Activated T-cell treated with anti-CD3 and anti-CD28 coated beads, Interleukin-2, amount 50 U/mL, for 4 hours (primary cell): ENCODE results near the gene METTL13. TPM values are rescaled to one million over a fixed set of nuclear protein-coding genes. Genes with fewer than 3 reads are reported as not detected.
A peak's percentile ranks its signal among the peaks of the same experiment; 100 is the strongest.

Source experiments
- ATAC-seq, 2 donors: fragments of 200-7000 bp; cut with Tn5 transposase; one replicate each; pipeline ENCODE4 v1.10.0; 2021
- DNase-seq: peaks from one replicate; pipeline ENCODE4 v3.0.0-alpha.2; 2020
- H3K27me3 Mint-ChIP-seq: one replicate; pipeline ENCODE4 v1.8.0; 2021; ENCODE audit warnings: low read depth, mixed read lengths
- H3K36me3 Mint-ChIP-seq: one replicate; pipeline ENCODE4 v1.8.0; 2022; ENCODE audit warnings: mixed read lengths; ENCODE audit not compliant: insufficient read depth
- H3K4me1 Mint-ChIP-seq: one replicate; pipeline ENCODE4 v1.8.0; 2021; ENCODE audit warnings: low read depth, mixed read lengths
- H3K4me3 Mint-ChIP-seq: one replicate; pipeline ENCODE4 v1.8.0; 2021; ENCODE audit warnings: mild to moderate bottlenecking, moderate library complexity, mixed read lengths
- H3K9me3 Mint-ChIP-seq: one replicate; pipeline ENCODE4 v1.8.0; 2021; ENCODE audit warnings: mixed read lengths
- total RNA-seq, 3 donors: library from RNA; stranded (reverse); gene quantifications; one replicate each; pipeline ENCODE4 v1.2.1, GENCODE V29; 2021

Gene METTL13
- total RNA-seq, 3 donors from 2014 or later, result 68.6 to 83.3 (median 77.7) TPM

DNA sequence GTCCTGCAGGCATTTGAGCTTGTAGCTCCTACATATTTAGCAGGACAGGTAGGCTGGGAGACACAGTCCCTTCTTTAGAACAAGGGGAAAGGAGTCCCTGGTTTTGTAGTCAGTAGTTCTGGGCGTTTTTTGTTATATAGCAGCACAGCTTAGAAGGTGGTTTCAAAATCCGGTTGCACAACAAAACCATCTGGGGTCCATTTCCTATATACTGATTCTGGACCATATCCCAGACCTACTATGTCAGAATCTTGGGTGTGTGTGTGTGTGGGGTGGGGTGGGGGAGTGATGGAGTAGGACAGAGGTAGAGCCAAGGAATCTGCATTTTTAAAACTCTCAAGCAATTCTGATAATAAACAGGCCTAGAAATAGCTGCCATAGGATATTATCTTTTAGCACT is 21.6 kb downstream of the METTL13 start:
- Mint-ChIP-seq H3K4me3 (no peak overlapping the region), H3K27me3 (no peaks in the 10 kb centered on the region), H3K4me1 (peaks cover 7% of the 10 kb centered on the region), H3K36me3 (peaks cover 6% of the 10 kb centered on the region), H3K9me3 (no peaks in the 10 kb centered on the region)
- ATAC-seq (no peak), DNase-seq (no peak)

DNA sequence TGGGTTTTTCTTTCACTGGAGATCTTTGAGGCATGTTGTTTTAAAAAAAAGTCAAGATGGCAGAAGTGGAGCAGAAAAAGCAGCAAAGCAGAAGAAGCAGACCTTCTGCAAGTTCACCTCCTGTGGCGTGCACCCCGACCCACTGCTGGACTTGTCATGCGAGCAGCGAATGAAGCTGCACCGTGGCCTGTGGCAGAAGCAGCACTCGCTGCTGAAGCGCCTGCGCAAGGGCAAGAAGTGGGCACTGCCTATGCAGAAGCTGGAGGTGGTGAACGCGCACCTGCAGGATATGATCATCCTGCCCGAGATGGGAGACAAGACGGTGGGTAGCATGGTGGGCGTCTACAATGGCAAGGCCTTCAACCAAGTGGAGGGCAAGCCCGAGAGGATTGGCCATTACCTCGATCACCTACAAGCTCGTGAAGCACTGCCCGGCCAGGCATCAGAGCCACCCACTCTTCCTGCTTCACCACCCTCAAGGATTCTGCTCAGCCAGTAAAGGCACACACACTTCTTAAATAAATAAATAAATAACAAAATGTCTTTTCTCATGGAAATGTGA is 22.1 kb downstream of the METTL13 start:
- H3K36me3 Mint-ChIP-seq, result peaks cover 2% of the 10 kb centered on the region
- no peaks in the 10 kb centered on the region for H3K27me3 Mint-ChIP-seq
- no peak for ATAC-seq
- H3K4me3 Mint-ChIP-seq, result no peak overlapping the region
- no peaks in the 10 kb centered on the region for H3K9me3 Mint-ChIP-seq
- DNase-seq, result no peak
- H3K4me1 Mint-ChIP-seq, result peaks cover 7% of the 10 kb centered on the region

DNA sequence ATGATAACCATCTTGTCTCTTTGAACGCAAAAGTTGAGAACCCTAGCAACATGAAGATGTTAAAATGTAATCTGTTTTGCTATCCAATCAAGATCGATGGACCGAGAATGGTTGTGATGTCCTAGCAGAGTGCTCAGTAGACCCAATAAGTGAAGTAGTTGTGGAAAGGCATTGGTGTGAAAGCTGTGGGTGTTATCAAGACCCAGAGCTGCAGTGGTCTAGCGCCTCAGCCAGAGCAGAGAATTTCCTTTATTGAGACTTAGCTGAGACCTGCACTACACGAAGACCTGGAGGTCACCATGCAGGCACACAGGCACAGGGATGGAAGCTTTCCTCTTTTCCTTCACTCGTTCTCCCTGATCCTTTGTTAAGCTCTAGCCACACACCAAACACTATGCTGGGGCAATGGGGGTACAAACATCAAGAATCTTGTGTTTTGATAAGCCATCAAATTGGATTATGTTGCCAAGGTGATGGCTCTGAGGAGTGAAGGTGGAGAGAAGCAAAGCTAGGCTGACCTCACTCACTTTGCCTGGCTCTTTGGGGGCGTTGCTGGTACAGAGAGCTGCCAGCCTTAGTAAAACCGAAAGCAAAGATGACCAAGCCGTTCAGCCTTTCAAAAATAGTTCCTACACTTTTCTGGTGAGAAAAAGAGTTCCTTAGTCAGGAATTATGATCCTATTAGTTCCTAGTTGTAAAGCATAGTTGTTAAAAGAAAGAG is 24.1 kb downstream of the METTL13 start:
- Mint-ChIP-seq H3K9me3 (no peaks in the 10 kb centered on the region), H3K4me3 (peak overlapping the region; percentile 53), H3K36me3 (no peaks in the 10 kb centered on the region), H3K4me1 (peaks cover 7% of the 10 kb centered on the region), H3K27me3 (no peaks in the 10 kb centered on the region)
- no peak for DNase-seq
- no peak for ATAC-seq

DNA sequence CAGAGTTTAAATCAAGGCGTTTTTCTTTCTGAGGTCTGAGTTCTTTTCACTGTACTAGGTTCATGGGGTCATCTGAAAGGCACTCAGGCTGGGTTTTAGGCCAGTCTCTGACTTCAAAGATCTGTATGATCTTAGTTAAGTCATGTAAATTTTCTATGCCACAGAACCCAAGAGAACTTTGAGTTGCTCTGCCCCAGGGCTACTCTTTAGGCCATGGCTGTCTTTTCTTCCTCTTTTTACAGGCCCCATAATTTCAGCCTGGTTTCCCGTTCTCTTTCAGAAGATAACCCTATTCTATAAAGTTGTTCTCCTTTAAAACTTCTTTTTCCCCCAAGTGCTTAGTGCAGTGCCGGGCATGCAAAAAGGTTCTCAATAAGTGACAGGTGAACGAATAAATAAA is 26.1 kb downstream of the METTL13 start:
- H3K4me1 Mint-ChIP-seq, result peaks cover 7% of the 10 kb centered on the region

DNA sequence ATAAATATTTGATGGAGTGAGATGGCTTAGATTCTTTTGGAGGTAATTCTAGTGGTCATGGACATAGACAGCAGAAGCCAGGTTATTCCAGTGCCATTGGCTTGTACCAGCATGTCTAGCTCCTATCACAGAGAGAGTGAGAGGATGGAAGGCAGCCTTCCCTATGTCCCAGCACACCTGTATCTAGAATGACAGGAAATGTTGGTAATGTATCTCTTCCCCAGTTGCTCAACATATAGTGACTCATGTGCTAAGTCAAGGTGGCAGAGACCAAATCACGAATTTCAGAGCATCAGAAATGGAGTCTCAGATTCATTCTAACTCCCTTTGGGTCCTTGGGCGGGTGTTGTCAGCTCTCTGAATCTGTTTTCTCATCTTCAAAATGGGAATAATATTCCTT is 28.4 kb downstream of the METTL13 start:
- ATAC-seq (no peak), DNase-seq (no peak)
- Mint-ChIP-seq H3K27me3 (no peaks in the 10 kb centered on the region), H3K36me3 (no peaks in the 10 kb centered on the region), H3K4me3 (no peak overlapping the region), H3K4me1 (peaks cover 7% of the 10 kb centered on the region), H3K9me3 (no peaks in the 10 kb centered on the region)

More for the DNA sequence above, 26.1 kb downstream of the METTL13 start:
- no peak overlapping the region for H3K4me3 Mint-ChIP-seq
- H3K27me3 Mint-ChIP-seq, result no peaks in the 10 kb centered on the region
- H3K9me3 Mint-ChIP-seq, result no peaks in the 10 kb centered on the region
- DNase-seq (no peak), ATAC-seq (no peak)
- no peaks in the 10 kb centered on the region for H3K36me3 Mint-ChIP-seq

DNA sequence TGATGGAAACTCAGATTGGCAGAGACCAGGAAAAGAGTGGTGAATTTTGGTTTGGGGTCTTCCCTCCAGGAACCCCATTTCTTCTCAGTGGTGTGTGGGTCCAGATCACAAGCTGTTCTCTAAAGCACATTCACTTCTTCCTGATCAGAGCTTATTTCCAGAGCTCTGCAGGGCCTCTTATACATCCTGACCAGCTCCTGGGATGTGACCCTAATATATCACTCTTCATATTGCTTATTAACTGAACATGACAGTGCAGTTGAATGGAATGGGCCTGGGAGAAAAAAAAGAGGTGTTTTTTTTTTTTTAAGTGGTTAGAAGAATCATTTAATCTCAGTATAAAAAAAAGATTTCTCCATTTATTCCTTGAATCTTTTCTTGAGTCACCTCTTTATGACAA is 30.2 kb downstream of the METTL13 start:
- Mint-ChIP-seq H3K4me3 (no peak overlapping the region), H3K4me1 (peaks cover under 1% of the 10 kb centered on the region), H3K27me3 (no peaks in the 10 kb centered on the region), H3K36me3 (no peaks in the 10 kb centered on the region), H3K9me3 (no peaks in the 10 kb centered on the region)
- ATAC-seq, result no peak
- no peak for DNase-seq

DNA sequence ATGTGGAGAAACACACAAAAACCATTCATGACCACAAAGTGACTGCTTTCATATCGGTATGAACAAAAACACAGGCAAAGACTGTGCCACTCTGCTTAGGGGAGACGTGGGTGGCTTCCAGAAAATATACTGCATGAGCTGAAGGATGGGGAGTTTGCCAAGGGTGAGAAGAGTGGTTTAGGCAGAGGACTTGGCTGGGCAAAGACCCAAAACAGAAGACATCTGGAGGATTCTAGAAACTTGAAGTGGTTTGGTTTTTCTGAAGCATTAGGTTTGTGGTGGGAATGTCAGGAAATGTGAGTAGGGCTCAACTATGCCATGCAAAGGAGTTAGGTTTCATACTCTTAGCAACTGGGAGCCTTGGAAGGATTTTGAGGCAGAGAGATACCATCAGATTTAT is 33.2 kb downstream of the METTL13 start:
- H3K4me3 Mint-ChIP-seq, result no peak overlapping the region
- H3K4me1 Mint-ChIP-seq, result peaks cover 10% of the 10 kb centered on the region
- no peak for DNase-seq
- H3K27me3 Mint-ChIP-seq, result no peaks in the 10 kb centered on the region
- H3K36me3 Mint-ChIP-seq, result no peaks in the 10 kb centered on the region
- ATAC-seq, result no peak
- no peaks in the 10 kb centered on the region for H3K9me3 Mint-ChIP-seq

DNA sequence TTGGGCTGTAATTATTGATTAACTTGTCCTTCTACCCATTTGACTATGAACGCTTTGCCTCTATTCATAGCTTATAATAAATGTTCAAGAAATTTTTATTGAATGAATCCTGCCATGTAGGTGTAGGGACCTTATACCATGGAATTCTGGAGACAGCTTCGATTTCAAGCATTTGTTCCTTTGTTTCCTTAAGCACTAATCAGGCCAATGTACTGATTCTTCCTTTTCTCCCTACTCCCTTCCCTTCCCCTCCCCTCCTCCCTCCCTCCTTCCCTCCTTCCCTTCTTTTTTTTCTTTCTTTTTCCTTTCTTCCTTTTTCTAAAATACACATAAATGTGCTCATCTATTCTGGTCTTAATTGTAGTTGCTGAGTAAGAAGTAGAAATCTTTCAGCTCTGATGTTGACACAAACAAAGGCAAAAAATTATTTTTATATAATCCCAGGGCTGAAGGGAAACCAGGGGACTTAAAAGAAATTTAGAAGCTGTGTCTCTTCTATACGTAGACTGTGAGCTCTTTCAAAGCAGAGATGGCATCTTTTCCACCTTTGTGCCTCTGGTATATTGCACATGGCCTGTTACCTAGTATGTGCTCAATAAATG is 34.9 kb downstream of the METTL13 start:
- ATAC-seq, result no peak
- H3K4me3 Mint-ChIP-seq, result no peak overlapping the region
- peaks cover 10% of the 10 kb centered on the region for H3K4me1 Mint-ChIP-seq
- H3K36me3 Mint-ChIP-seq, result no peaks in the 10 kb centered on the region
- H3K9me3 Mint-ChIP-seq, result no peaks in the 10 kb centered on the region
- H3K27me3 Mint-ChIP-seq, result no peaks in the 10 kb centered on the region
- DNase-seq, result no peak

DNA sequence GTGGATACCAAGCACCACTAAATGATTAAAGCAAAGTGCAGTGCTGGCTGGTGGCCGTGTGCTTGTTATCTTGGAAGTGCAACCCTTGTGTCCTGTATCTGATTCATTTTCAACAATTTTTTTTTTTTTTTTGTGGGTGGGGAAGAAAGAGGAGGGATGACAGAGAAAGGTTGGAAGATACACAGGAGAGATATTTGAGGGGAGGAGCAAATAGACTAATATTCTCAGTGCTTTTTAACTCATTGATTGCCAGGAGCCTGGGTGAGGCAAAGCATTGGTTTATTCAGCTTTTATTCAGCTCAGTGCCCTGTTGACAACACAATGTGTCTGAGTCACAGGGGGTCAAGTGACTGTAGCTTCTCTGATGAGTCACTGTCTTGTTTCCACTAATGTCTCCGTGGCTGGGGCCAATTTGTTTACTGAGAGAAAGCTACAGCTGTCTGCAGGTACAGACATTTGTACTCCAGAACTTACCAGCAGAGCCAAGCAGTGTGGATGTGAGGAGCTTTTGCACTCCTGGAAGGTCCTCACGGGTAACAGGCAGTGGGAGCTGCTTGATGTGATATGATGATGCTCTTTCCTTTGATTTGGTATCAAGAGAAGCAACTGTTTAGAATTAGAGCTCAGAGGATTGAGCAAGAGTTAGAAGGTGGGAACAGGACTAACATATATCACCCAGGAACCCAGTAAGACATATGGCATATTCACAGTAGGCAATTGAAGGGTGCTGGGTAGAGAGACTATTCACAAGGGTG is 36.2 kb downstream of the METTL13 start:
- H3K9me3 Mint-ChIP-seq, result no peaks in the 10 kb centered on the region
- peak; percentile 96 to 99 for ATAC-seq
- H3K27me3 Mint-ChIP-seq, result no peaks in the 10 kb centered on the region
- no peak overlapping the region for H3K4me3 Mint-ChIP-seq
- H3K36me3 Mint-ChIP-seq, result no peaks in the 10 kb centered on the region
- peaks cover 10% of the 10 kb centered on the region for H3K4me1 Mint-ChIP-seq
- peak; percentile 12 for DNase-seq

DNA sequence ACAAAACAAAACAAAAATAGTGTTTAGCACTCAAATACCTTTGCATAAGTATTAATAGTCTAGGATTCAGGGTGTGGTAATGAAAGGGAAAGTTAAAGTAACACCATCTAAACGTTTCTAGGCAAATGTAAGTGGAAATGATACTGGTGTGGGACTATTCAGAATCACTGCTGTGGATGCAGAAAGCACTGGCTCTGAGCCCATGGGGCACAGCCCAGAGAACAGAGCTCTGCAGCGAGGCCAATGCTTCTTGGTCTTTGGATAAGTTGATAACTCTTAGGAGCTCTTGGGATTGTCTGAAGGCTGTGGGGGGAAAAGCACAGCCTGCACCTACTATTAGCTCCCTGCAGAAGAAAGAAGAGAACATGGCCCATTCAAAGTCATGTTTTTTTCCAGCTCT is 38.5 kb downstream of the METTL13 start:
- DNase-seq (no peak), ATAC-seq (no peak)
- peaks cover 10% of the 10 kb centered on the region for H3K4me1 Mint-ChIP-seq
- no peaks in the 10 kb centered on the region for H3K36me3 Mint-ChIP-seq
- no peaks in the 10 kb centered on the region for H3K27me3 Mint-ChIP-seq
- H3K4me3 Mint-ChIP-seq, result no peak overlapping the region
- H3K9me3 Mint-ChIP-seq, result peaks cover 2% of the 10 kb centered on the region

DNA sequence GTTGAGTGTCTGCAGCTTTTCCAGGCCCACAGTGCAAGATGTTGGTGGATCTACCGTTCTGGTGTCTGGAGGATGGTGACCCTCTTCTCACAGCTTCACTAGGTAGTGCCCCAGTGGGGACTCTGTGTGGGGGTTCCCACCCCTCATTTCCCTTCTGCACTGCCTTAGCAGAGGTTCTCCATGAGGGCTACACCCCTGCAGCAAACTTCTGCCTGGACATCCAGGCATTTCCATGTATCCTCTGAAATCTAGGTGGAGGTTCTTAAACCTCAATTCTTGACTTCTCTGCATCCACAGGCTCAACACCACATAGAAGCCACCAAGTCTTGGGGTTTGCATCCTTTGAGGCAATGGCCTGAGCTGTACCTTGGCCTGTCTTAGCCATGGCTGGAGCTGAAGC is 45.5 kb downstream of the METTL13 start:
- Mint-ChIP-seq H3K9me3 (peaks cover 24% of the 10 kb centered on the region), H3K4me3 (no peak overlapping the region), H3K4me1 (no peaks in the 10 kb centered on the region), H3K27me3 (no peaks in the 10 kb centered on the region), H3K36me3 (peaks cover 3% of the 10 kb centered on the region)
- DNase-seq (no peak), ATAC-seq (no peak)

DNA sequence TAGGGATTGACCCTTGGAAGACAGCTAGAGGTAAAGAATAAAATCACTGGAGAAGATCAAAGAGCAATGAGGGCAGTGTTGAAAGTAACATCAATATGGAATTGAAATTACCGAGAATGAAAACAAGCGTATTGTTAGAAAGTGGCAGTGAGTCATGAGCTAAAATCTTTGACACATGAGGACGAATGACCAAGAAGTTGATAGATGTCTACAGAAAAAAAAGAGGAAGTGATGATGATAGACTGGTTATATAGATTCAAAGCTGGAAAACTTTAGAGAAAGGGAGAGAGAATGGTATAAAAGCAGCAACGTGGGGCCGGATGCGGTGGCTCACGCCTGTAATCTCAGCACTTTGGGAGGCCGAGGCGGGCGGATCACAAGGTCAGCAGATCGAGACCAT is 47.3 kb downstream of the METTL13 start:
- no peak for ATAC-seq

DNA sequence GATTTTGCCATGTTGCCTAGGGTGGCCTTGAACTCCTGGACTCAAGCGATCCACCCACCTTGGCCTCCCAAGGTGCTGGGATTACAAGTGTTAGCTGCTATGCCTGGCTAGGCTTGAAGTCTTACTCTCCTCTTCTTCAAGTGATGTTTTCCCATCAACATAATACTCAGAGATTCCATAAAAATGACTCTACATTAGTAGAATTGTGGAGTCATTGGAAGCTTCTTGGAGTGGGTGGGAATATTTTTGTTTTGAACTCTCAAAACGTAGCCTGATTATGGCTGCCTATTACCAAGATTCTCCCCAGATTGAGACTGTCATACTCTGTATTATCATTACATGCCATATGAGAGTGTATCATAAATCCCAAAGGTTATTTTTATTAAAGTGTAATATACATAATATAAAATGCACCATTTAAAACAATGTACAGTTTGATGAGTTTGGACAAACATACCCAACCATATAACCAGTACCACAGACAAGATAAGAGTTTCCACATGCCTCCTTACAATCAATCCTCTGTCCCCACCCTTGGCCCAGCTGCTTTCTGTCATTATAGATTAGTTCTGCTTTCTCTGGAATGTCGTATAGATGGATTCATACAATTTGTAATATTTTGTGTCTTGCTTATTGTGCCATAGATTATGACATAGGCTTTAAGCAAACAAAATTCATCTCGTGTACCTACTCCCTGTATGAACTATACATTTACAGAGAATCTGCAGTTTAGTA is 51.8 kb downstream of the METTL13 start:
- Mint-ChIP-seq H3K4me1 (no peaks in the 10 kb centered on the region), H3K36me3 (no peaks in the 10 kb centered on the region), H3K9me3 (no peaks in the 10 kb centered on the region), H3K4me3 (no peak overlapping the region), H3K27me3 (no peaks in the 10 kb centered on the region)
- DNase-seq, result no peak
- ATAC-seq, result no peak

More for the DNA sequence above, 47.3 kb downstream of the METTL13 start:
- no peak for DNase-seq
- Mint-ChIP-seq H3K9me3 (peaks cover 24% of the 10 kb centered on the region), H3K36me3 (peaks cover 3% of the 10 kb centered on the region), H3K27me3 (no peaks in the 10 kb centered on the region), H3K4me3 (no peak overlapping the region), H3K4me1 (no peaks in the 10 kb centered on the region)

DNA sequence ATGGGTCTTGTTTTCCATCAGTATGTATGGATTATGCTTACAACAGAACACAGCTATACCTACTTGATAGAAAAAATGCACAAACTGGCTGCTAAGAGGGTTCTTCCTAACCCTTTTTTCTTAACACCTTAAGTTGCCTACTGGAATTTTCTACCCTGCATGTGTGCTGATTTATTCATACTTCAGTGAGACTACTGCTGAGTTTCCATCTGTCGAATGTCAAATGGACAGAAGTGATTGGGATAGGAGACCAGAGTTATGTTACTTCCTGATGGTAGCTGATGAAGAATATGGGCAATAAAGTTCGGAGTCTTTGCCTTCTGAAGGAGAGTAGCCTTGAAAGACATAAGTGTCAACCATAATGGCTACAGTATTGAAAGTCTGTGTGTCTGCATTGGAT is 53.4 kb downstream of the METTL13 start:
- H3K4me1 Mint-ChIP-seq, result no peaks in the 10 kb centered on the region
- ATAC-seq, result no peak
- no peaks in the 10 kb centered on the region for H3K36me3 Mint-ChIP-seq
- DNase-seq, result no peak
- no peak overlapping the region for H3K4me3 Mint-ChIP-seq
- no peaks in the 10 kb centered on the region for H3K27me3 Mint-ChIP-seq
- no peaks in the 10 kb centered on the region for H3K9me3 Mint-ChIP-seq
